ENCODE data around the gene TRAF3. TPM values are rescaled to one million over a fixed set of nuclear protein-coding genes. Genes with fewer than 3 reads are reported as not detected.

Gene TRAF3
- total and polyA plus RNA-seq, 3 donors from 2014 or later: 24.3 to 38.8 (median 38.2) TPM

DNA sequence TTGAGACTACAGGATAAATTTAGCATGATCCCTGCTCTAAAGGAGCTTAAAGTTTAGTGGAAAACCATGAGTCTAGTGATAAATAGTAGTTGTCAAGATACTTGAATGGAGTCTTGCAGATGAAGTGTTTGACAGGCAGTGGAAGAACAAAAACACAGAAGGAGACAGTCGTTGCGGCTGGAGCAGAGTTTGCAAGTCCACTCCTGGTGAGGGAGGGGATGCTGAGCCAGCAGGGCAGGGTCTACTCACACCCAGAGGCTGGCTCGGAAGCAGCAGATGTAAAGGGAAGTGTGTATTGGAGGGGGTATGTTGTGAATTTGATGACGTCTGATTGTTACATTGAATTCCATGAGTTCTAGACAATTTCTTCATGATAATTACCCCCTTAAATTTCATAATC is 61.3 kb downstream of the TRAF3 start:
- Histone ChIP-seq H3K4me1 (no peaks in the 10 kb centered on the region), H3K27ac (no peak overlapping the region), H3K36me3 (ENCODE audit: low read depth, missing control alignments) (no peaks in the 10 kb centered on the region), H3K9me3 (no peaks in the 10 kb centered on the region), H3K27me3 (no peaks in the 10 kb centered on the region), H3K4me3 (no peak overlapping the region)
- intact Hi-C loops (cut with DNase I; ENCODE audit: low total_unique reads): no loop called here
- TF ChIP-seq, protein P1, sequence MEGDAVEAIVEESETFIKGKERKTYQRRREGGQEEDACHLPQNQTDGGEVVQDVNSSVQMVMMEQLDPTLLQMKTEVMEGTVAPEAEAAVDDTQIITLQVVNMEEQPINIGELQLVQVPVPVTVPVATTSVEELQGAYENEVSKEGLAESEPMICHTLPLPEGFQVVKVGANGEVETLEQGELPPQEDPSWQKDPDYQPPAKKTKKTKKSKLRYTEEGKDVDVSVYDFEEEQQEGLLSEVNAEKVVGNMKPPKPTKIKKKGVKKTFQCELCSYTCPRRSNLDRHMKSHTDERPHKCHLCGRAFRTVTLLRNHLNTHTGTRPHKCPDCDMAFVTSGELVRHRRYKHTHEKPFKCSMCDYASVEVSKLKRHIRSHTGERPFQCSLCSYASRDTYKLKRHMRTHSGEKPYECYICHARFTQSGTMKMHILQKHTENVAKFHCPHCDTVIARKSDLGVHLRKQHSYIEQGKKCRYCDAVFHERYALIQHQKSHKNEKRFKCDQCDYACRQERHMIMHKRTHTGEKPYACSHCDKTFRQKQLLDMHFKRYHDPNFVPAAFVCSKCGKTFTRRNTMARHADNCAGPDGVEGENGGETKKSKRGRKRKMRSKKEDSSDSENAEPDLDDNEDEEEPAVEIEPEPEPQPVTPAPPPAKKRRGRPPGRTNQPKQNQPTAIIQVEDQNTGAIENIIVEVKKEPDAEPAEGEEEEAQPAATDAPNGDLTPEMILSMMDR (IDR thresholded peaks at IDR 0.05): no peak
- no peak for TF ChIP-seq POLR2A (IDR thresholded peaks at IDR 0.05)
- no peak for DNase-seq
- 65 to 76% methylated on average over 4 of the region's 4 CpGs for WGBS, 2 donors

GRCh38 chr14:102840115-102840514 is 62.9 kb downstream of the TRAF3 start:
- intact Hi-C loops (cut with DNase I; ENCODE audit: low total_unique reads): no loop called here
- Histone ChIP-seq H3K4me3 (no peak overlapping the region), H3K36me3 (ENCODE audit: low read depth, missing control alignments) (no peaks in the 10 kb centered on the region), H3K27ac (no peak overlapping the region), H3K9me3 (no peaks in the 10 kb centered on the region), H3K27me3 (no peaks in the 10 kb centered on the region), H3K4me1 (no peaks in the 10 kb centered on the region)
- DNase-seq: no peak
- TF ChIP-seq POLR2A (IDR thresholded peaks at IDR 0.05): no peak
- TF ChIP-seq, protein P1 (IDR thresholded peaks at IDR 0.05): no peak
- 91 to 92% methylated on average over 3 of the region's 3 CpGs for WGBS, 2 donors

DNA sequence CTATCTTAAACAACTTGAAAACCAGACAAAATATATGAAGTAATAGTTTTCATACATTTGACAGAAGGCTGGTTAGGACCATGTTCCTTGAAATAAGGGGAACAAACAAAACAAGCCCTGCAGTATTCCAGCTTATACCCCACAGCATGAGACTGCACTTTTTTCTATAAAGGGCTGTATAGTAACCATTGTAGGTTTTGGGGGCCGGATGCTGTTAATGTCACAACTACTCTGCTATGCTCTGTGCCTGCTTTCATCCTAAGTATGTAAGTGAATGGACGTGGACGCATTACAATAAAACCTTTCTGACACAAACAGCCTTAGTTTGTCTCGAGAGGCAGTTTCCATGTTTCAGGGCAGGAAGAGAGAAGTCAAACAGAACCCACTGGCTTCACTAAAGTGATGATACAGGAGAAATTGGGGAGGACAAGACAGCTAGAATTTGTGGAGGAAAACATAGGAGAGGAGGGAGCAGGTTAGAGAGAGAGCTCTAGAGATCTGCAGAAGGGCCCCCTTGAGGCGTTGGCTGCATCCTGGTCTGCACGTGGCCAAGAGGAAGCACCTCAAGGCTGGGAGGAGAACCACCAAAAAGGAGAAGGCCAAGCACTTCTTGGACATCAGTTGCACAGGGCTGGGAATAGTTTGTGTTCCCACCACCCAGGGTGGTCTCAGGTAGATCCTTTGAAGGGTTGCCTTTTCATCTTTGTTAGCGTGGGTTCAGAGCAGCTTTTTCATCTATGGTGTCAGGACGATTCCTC is 63.7 kb downstream of the TRAF3 start:
- Histone ChIP-seq H3K36me3 (ENCODE audit: low read depth, missing control alignments) (no peaks in the 10 kb centered on the region), H3K27ac (no peak overlapping the region), H3K27me3 (no peaks in the 10 kb centered on the region), H3K4me1 (no peaks in the 10 kb centered on the region), H3K9me3 (no peaks in the 10 kb centered on the region), H3K4me3 (no peak overlapping the region)
- no peak for DNase-seq
- 85 to 86% methylated on average over 8 of the region's 8 CpGs for WGBS, 2 donors
- no peak for TF ChIP-seq POLR2A (IDR thresholded peaks at IDR 0.05)
- TF ChIP-seq, protein P1 (IDR thresholded peaks at IDR 0.05): no peak
- intact Hi-C loops (cut with DNase I; ENCODE audit: low total_unique reads): no loop called here

DNA sequence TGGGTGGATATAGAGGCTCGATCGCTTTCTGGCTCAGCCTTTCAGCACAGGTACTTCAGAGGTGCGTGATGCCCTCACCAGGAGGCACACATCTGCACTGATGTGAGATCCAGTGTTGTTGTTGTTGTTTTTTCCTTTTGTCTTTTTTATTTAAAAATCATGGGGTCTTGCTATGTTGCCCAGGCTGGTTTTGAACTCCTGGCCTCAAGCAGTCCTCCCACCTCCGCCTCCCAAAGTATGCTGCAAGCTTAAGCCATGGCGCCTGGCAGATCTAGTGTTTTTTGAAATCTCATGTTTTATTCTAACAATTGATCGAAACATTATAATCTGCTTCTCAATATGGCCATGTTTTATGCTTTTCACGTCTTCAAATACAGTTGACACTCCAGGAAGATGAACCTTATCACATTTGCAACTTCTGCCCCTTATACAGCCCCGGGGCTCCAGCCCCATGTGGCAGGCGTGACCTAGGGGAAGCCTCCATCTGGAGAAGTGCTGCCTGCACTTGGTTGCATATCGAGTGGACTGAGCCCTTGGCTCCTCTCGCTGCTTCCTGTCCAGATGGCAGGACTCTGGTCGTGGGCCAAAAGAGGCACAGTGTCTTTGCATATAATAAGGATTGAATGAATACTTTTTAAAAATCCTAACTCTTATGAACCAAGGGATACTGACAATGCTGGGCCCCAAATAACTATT is 71.7 kb downstream of the TRAF3 start:
- H3K4me1 ChIP-seq: peaks cover 8% of the 10 kb centered on the region
- 61 to 67% methylated on average over 12 of the region's 12 CpGs for WGBS, 2 donors
- intact Hi-C loops (cut with DNase I; ENCODE audit: low total_unique reads): no loop called here
- TF ChIP-seq, protein P1 (IDR thresholded peaks at IDR 0.05): no peak
- no peak for TF ChIP-seq POLR2A (IDR thresholded peaks at IDR 0.05)
- H3K9me3 ChIP-seq: no peaks in the 10 kb centered on the region
- H3K4me3 ChIP-seq: no peak overlapping the region
- H3K27ac ChIP-seq: peak overlapping the region in 1 of 2 donors; percentile 8
- H3K27me3 ChIP-seq: no peaks in the 10 kb centered on the region
- DNase-seq: peak; percentile 40
- no peaks in the 10 kb centered on the region for H3K36me3 ChIP-seq (ENCODE audit: low read depth, missing control alignments)
